Calu3 (cell line): ENCODE results near the gene TMEM184B. TPM values are rescaled to one million over a fixed set of nuclear protein-coding genes. Genes with fewer than 3 reads are reported as not detected.
"Not testable (repeated sequence)": the region's sequence is repeated elsewhere in the genome, so short reads cannot be mapped to it uniquely, and the experiment has no call there.

ENCODE experiments used
- BruUV-seq: library from RNA; stranded (reverse); fragments of 400-500 nt; replicated peaks from 2 replicates; lab custom pipeline; 2021; lab: Mats Ljungman, UMichigan
- CTCF ChIA-PET: fragments of 300-600 bp; sonication (Branson Sonifier 250); formaldehyde crosslinking; loops from one replicate; lab custom pipeline; 2022; ENCODE audit warnings: antibody characterized with exemption; lab: Charles Lee
- DNase-seq: peaks from one replicate; pipeline ENCODE4 v3.0.0; 2022
- H3K27ac Mint-ChIP-seq: one replicate; pipeline ENCODE4 v1.8.0; 2022; ENCODE audit warnings: mixed read lengths; ENCODE audit not compliant: unreplicated experiment
- H3K27me3 Mint-ChIP-seq: one replicate; pipeline ENCODE4 v1.8.0; 2022; ENCODE audit warnings: mixed read lengths; ENCODE audit not compliant: unreplicated experiment
- H3K36me3 Mint-ChIP-seq: one replicate; pipeline ENCODE4 v1.8.0; 2022; ENCODE audit warnings: mild to moderate bottlenecking, moderate library complexity, mixed read lengths; ENCODE audit not compliant: insufficient read depth, unreplicated experiment
- H3K4me1 Mint-ChIP-seq: one replicate; pipeline ENCODE4 v1.8.0; 2022; ENCODE audit warnings: mild to moderate bottlenecking, low read depth, mixed read lengths; ENCODE audit not compliant: unreplicated experiment
- H3K4me3 Mint-ChIP-seq: one replicate; pipeline ENCODE4 v1.8.0; 2022; ENCODE audit warnings: mild to moderate bottlenecking, low read depth, moderate library complexity, mixed read lengths; ENCODE audit not compliant: unreplicated experiment
- H3K9me3 Mint-ChIP-seq: one replicate; pipeline ENCODE4 v1.8.0; 2022; ENCODE audit warnings: low read depth, mixed read lengths; ENCODE audit not compliant: unreplicated experiment
- intact Hi-C: fragments of 100-400 bp; cut with micrococcal nuclease; formaldehyde crosslinking; loops from one replicate; pipeline ENCODE4 v1.10.0; 2022; ENCODE audit not compliant: unreplicated experiment
- total RNA-seq: library from RNA; stranded (reverse); gene quantifications from 2 replicates; pipeline ENCODE4 v1.2.3, GENCODE V29; 2022
- TF ChIP-seq, protein P1 (sequence below): fragments of 200-600 bp; IDR thresholded peaks from one replicate; pipeline ENCODE4 v1.8.0; 2022; ENCODE audit warnings: antibody characterized with exemption; ENCODE audit not compliant: unreplicated experiment

Gene TMEM184B
- total RNA-seq, 1 experiment from 2014 or later: 114 TPM

DNA sequence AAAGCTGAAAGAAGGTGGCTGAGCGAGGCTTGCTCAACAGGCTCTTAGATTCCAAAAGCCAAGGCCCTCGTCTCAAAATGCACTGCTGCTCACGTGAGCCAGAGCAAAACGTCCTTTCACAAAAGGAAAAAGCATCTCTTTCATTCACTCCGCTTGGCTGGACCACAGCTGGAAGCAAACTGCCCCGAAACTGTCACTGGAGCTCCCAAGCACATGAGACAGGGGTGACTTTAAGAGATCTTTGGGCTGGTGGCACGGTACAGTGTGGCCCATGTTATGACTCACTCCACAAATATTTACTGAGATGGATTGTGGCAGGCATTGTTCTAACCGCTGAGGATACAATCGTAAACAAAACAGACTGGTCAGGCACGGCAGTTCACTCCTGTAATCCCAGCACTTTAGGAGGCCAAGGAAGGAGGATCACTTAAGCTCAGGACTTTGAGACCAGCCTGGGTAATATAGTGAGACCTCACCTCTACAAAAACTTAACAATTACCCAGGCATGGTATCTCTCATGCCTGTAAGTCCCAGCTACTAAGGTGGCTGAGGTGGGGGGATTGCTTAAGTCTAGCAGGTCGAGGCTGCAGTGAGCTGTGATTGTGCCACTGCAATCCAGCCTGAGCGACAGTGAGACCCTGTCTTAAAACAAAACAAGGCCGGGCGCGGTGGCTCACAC is 94.7 kb downstream of the TMEM184B start:
- BruUV-seq: no TSS peak
- Mint-ChIP-seq H3K27me3 (no peaks in the 10 kb centered on the region), H3K9me3 (no peaks in the 10 kb centered on the region), H3K36me3 (peaks cover 57% of the 10 kb centered on the region), H3K4me3 (peak overlapping the region; percentile 46), H3K4me1 (peaks cover 79% of the 10 kb centered on the region), H3K27ac (peak overlapping the region; percentile 95)
- DNase-seq: peak; percentile 74
- CTCF ChIA-PET: interaction anchor here (0.6 to 1.8 kb wide), 7 partner anchors 11 to 126 kb away, joined by 3 to 9 read pairs (median 3); no protein-coding TSS in a partner anchor
- TF ChIP-seq, protein P1, sequence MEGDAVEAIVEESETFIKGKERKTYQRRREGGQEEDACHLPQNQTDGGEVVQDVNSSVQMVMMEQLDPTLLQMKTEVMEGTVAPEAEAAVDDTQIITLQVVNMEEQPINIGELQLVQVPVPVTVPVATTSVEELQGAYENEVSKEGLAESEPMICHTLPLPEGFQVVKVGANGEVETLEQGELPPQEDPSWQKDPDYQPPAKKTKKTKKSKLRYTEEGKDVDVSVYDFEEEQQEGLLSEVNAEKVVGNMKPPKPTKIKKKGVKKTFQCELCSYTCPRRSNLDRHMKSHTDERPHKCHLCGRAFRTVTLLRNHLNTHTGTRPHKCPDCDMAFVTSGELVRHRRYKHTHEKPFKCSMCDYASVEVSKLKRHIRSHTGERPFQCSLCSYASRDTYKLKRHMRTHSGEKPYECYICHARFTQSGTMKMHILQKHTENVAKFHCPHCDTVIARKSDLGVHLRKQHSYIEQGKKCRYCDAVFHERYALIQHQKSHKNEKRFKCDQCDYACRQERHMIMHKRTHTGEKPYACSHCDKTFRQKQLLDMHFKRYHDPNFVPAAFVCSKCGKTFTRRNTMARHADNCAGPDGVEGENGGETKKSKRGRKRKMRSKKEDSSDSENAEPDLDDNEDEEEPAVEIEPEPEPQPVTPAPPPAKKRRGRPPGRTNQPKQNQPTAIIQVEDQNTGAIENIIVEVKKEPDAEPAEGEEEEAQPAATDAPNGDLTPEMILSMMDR: no peak
- intact Hi-C loops: no loop called here

DNA sequence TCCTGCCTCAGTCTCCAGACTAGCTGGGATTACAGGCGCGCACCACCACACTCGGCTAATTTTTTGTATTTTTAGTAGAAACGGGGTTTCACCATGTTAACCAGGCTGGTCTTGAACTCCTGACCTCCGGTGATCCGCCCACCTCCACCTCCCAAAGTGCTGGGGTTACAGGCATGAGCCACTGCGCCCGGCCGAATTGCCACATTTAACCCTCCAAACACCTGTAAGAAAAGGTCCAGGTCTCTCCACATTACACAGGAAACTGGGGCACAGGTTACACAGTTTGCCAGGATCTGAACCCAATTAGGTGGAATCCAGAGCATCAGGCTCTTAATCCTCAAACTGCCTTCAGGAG is 95.3 kb downstream of the TMEM184B start:
- intact Hi-C loops, BruUV-seq, H3K9me3 Mint-ChIP-seq, H3K27me3 Mint-ChIP-seq, DNase-seq: not testable (repeated sequence)
- Mint-ChIP-seq H3K4me3 (peak overlapping the region; percentile 46), H3K36me3 (peaks cover 62% of the 10 kb centered on the region), H3K4me1 (peaks cover 84% of the 10 kb centered on the region), H3K27ac (peak overlapping the region; percentile 95)
- CTCF ChIA-PET: interaction anchor here (0.6 to 1.8 kb wide), 6 partner anchors 10 to 125 kb away, joined by 3 to 9 read pairs (median 3); no protein-coding TSS in a partner anchor

DNA sequence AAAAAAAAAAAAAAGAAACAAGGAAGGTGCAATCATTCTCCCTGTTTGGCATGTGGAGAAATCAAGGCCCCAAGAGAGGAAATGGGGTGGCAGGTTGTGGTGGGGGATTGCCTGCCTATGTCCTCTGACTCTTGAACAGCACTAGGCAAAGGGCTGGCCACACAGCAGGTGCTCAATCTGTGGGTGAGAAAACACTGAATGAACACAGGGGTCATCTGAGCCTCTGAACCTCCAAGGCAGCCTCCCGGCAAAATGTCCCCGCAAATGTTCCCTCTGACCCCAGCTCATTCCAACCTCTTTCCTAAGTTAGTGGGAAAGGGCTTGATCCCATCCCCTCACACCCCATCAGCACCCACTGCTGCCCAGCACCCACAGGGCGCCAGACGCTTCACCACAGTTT is 95.8 kb downstream of the TMEM184B start:
- Mint-ChIP-seq H3K36me3 (peaks cover 62% of the 10 kb centered on the region), H3K4me3 (no peak overlapping the region), H3K4me1 (peaks cover 88% of the 10 kb centered on the region), H3K27ac (peak overlapping the region; percentile 95), H3K27me3 (no peaks in the 10 kb centered on the region), H3K9me3 (no peaks in the 10 kb centered on the region)
- intact Hi-C loops: no loop called here
- no peak for DNase-seq
- CTCF ChIA-PET: interaction anchor here (0.6 to 0.7 kb wide), 3 partner anchors 31 to 76 kb away, joined by 3 to 9 read pairs (median 3); no protein-coding TSS in a partner anchor
- TF ChIP-seq, protein P1: no peak
- BruUV-seq: no TSS peak

DNA sequence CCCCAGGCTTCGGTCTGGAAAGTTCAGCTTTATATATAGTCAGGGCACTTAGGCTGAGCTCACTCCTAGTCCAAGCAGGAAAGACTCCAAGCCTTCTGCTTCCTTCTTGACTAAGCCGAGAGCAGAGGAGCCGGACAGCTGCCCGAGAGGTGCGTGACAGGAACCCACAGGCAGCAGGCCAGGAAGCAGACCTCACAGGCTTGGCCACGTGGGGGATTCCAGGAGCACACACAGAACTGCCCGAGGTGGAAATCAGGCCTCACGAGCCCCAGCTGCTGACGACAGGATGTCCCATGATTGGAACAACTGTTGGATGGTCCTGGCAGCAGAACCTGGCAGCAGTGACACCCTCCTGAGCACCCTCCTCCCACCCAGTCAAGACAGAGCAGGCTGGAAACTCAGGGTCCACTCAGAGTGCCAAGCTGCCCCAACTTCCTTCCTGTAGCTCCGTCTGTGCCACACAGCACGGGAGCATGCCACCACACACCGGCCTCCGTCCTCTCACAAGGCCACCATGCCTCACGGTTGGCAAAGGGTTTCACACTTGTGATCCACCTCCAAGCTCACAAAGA is 96.6 kb downstream of the TMEM184B start:
- TF ChIP-seq, protein P1: no peak
- peaks cover 86% of the 10 kb centered on the region for H3K4me1 Mint-ChIP-seq
- no TSS peak for BruUV-seq
- H3K36me3 Mint-ChIP-seq: peaks cover 55% of the 10 kb centered on the region
- DNase-seq: peak; percentile 52
- intact Hi-C loops: no loop called here
- H3K27me3 Mint-ChIP-seq: no peaks in the 10 kb centered on the region
- CTCF ChIA-PET: interaction anchor here (0.6 kb wide), 1 partner anchor 30 kb away, joined by 3 read pairs; no protein-coding TSS in a partner anchor
- no peak overlapping the region for H3K4me3 Mint-ChIP-seq
- peak overlapping the region; percentile 95 for H3K27ac Mint-ChIP-seq
- no peaks in the 10 kb centered on the region for H3K9me3 Mint-ChIP-seq
